Omental fat pad (tissue), 4 donors: ENCODE measurements around the gene SLC39A12. TPM values are rescaled to one million over a fixed set of nuclear protein-coding genes. Genes with fewer than 3 reads are reported as not detected.

Experiments
- ATAC-seq: fragments of 150-250 bp; one replicate; pipeline ENCODE4 v1.9.1; 2016; ENCODE audit warnings: mild to moderate bottlenecking, moderate library complexity; ENCODE audit not compliant: low FRiP score
- DNase-seq: peaks from one replicate; pipeline ENCODE4 v3.0.0-alpha.2; 2019; ENCODE audit warnings: low spot score
- total RNA-seq, 4 donors: library from RNA; depleted of rRNA; stranded (reverse); fragments of >200 nt; gene quantifications; one replicate each; pipeline ENCODE4 v1.1.0, GENCODE V29; 2016
- TF ChIP-seq, protein P1 (sequence below), 3 donors: fragments of 450-650 bp; IDR thresholded peaks; one replicate each; pipeline ENCODE4 v1.5.1; 2016 to 2017; ENCODE audit warnings: antibody characterized with exemption in 3 of 3, mild to moderate bottlenecking in 3 of 3, moderate library complexity in 2 of 3

Gene SLC39A12
- total RNA-seq, 4 donors from 2014 or later = 0.44 to 0.56 (median 0.47) TPM; not detected in 1

DNA sequence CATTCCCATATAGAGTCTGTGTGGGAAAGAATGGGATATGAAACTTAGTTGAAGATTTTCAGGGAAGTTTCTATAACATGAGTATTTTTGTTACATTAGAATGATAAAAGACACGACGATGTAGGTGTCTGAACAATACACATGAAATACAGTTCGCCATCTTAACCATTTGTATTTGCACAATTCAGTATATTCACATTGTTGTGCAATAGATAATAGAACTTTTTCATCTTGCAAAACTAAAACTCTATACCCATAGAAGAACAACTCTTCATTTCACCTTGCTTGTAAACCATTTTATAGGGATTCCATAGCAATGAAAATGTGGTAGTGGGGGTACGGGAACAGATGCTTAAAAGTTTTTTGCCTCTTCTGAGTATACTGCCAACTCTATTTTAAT is 32.8 kb downstream of the SLC39A12 start:
- ATAC-seq (no peak), DNase-seq (no peak)
- TF ChIP-seq, protein P1, sequence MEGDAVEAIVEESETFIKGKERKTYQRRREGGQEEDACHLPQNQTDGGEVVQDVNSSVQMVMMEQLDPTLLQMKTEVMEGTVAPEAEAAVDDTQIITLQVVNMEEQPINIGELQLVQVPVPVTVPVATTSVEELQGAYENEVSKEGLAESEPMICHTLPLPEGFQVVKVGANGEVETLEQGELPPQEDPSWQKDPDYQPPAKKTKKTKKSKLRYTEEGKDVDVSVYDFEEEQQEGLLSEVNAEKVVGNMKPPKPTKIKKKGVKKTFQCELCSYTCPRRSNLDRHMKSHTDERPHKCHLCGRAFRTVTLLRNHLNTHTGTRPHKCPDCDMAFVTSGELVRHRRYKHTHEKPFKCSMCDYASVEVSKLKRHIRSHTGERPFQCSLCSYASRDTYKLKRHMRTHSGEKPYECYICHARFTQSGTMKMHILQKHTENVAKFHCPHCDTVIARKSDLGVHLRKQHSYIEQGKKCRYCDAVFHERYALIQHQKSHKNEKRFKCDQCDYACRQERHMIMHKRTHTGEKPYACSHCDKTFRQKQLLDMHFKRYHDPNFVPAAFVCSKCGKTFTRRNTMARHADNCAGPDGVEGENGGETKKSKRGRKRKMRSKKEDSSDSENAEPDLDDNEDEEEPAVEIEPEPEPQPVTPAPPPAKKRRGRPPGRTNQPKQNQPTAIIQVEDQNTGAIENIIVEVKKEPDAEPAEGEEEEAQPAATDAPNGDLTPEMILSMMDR (IDR thresholded peaks at IDR 0.05) = no peak

DNA sequence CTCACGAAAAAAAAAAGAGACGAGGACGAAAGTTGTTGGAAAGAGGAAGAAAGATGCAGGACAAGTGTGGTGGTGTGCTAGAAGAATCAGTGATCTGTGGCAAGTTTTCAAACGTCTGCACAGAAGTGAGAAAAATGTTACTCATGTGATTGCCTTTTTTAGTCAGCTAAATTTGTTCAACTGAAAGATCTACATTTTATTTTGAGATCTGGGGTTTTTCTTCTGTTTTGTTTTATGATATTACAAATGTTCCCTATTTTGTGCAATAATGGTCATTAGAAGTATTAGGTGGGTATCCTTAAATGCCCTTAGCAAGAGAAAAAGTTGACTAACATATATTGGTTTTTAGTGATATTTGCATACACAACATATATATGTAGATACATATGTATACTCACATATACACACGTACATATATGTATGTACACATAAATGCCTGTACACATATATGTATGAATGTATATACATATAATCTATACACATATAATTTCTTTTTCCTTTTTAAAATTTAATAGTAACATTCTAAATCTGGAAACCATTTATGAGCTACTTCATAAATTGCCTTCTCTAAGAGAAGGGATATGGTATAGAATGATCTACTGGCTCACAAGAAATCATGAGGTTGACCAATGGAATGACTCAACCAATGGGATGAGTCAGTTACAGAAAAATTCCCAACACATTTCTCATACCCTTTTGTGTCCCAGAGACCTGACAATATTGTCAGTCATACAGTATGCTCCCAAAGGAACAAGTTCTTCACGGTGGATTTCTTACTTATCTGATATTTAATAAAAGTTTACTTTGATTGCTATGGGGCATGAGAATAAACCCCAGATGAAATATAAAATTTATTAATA is 38.4 kb downstream of the SLC39A12 start:
- ATAC-seq (no peak), DNase-seq (no peak)
- TF ChIP-seq, protein P1 (IDR thresholded peaks at IDR 0.05) = no peak

DNA sequence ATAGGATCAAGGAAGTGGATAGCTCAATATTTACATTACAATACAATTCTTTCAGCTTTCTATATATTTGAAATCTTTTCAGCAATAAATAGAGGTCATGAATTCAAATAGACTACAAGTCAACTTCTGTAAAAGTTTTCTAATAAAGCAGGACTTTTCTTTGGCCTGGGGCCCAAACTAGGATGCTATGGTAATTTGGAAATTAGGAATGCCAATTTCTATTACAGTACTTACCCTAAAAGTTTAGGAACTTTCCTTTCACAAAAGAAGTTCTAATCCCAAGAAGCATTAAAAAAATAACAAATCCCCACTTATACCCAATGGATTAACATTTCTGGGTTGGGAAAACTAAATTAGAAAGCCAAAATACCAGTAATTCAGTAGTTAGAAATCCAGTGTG is 40.5 kb downstream of the SLC39A12 start:
- no peak for DNase-seq
- no peak for ATAC-seq
- TF ChIP-seq, protein P1 (IDR thresholded peaks at IDR 0.05) = no peak

DNA sequence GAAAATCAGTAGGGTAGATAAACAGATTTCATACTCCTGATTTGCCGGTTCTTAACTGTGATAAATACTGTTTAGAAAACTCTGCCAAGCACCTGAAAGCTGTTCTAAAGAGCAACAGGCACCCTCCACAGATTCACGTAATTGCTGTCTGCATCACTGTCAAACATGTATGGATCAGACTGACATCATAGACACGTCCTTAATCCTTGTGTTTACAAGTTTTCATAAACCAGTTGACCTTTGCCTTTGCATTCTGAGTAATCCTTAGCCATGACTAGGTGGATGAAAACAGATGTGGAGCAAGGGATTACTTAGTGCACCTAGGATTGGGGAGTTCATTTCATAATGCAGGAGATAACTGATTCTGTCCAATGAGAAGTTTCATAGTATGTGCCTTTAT is 41.6 kb downstream of the SLC39A12 start:
- TF ChIP-seq, protein P1 (IDR thresholded peaks at IDR 0.05) = no peak
- ATAC-seq = no peak
- no peak for DNase-seq

DNA sequence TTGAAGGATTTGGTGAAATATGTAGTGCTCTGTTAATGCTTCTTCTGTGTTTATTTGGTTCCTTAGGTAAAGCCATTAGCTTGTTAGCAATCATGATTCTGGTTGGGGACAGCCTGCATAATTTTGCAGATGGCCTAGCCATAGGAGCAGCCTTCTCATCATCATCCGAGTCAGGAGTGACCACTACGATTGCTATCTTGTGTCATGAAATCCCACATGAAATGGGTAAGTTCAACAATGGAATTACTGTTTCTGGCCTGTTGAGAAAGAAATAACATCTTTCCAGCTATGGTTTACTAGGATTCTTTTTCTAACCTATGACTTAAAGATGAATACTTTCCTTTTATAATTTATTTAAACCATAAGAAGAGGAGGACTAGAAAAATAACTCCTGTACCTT is 48.9 kb downstream of the SLC39A12 start:
- DNase-seq = no peak
- no peak for ATAC-seq
- TF ChIP-seq, protein P1 (IDR thresholded peaks at IDR 0.05) = no peak

DNA sequence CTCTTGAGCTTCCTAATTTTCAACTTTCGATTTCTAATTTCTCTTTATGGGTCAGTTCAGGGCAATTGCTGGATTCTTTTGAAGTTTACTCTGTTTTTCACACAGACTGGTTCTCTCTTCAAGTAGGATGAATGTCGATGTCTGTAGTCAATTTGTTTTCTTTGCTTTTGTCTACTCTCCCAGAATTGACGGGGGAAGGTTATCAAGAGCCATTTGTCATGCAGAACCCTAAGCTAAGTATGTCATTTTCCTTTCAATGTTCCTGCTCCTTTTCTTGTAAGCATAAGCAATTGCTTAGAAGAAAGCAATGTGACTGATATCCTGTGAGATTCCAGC is 53.7 kb downstream of the SLC39A12 start:
- DNase-seq (no peak), ATAC-seq (no peak)
- TF ChIP-seq, protein P1 (IDR thresholded peaks at IDR 0.05) = no peak
